ENCODE measurements around the gene NLRP13.

DNA sequence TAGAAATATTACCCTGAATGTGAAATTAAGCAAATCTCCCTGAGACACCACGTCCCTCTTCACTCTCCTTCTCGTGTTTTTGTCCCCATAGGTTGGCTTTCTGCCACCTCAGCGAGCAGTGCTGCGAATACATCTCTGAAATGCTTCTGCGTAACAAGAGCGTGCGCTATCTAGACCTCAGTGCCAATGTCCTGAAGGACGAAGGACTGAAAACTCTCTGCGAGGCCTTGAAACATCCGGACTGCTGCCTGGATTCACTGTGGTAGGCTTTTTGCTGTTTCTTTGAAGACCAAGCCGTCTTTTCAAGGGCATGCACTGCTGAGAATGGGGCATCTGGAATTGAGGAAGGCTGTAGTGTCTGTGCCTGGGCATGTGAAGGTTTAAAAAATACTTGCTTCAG, 61.4 kb downstream of the NLRP13 start:
- TF ChIP-seq CTCF (IDR thresholded peaks at IDR 0.05; ENCODE audit: insufficient read depth, low read depth, low read length) (no peak), EZH2 (IDR thresholded peaks at IDR 0.05; ENCODE audit: insufficient read depth, low read length) (no peak)
